Esophagus squamous epithelium (tissue), 5 donors: ENCODE data around the gene FDX1. TPM values are rescaled to one million over a fixed set of nuclear protein-coding genes. Genes with fewer than 3 reads are reported as not detected.

Experiments used
- DNase-seq: peaks from one replicate; lab custom pipeline; 2025; lab: John Stamatoyannopoulos, UW
- H3K27ac ChIP-seq, 4 donors: fragments of 200-600 bp; sonication (generic); one replicate each; pipeline ENCODE4 v1.5.1; 2016 to 2019; ENCODE audit warnings: mild to moderate bottlenecking in 1 of 4
- H3K27me3 ChIP-seq, 4 donors: fragments of 200-600 bp; sonication (generic); 1 replicate in 3 of 4; 2 replicates in 1 of 4; pipeline versions ENCODE4 v1.5.1 to v1.6.0; 2017 to 2021; ENCODE audit warnings: antibody characterized with exemption in 1 of 4
- H3K36me3 ChIP-seq, 3 donors: fragments of 200-600 bp; sonication (generic); one replicate each; pipeline ENCODE4 v1.5.1; 2016 to 2019
- H3K4me1 ChIP-seq, 3 donors: fragments of 200-600 bp; sonication (generic); one replicate each; pipeline ENCODE4 v1.5.1; 2017 to 2019
- H3K4me3 ChIP-seq, 4 donors: fragments of 200-600 bp; sonication (generic); 1 replicate in 3 of 4; 2 replicates in 1 of 4; pipeline ENCODE4 v1.5.1; 2016 to 2019; ENCODE audit warnings: mild to moderate bottlenecking in 2 of 4, moderate library complexity in 1 of 4
- H3K9me3 ChIP-seq, 3 donors: fragments of 200-600 bp; sonication (generic); one replicate each; pipeline ENCODE4 v1.5.1; 2016 to 2019
- CTCF ChIP-seq, 6 experiments: fragments of 450-650 bp in 4 of 6; fragments of 200-600 bp in 2 of 6; sonication (generic) in 2 of 6; IDR thresholded peaks; one replicate each; pipeline ENCODE4 v1.5.1; 2016 to 2019; ENCODE audit warnings: antibody characterized with exemption in 6 of 6, mild to moderate bottlenecking in 4 of 6, moderate library complexity in 4 of 6
- POLR2A ChIP-seq, 4 donors: fragments of 450-650 bp; IDR thresholded peaks; one replicate each; pipeline ENCODE4 v1.6.1; 2017; ENCODE audit warnings: antibody characterized with exemption in 4 of 4, mild to moderate bottlenecking in 4 of 4, moderate library complexity in 3 of 4
- WGBS, 2 donors: methylation state at CpG; one replicate each; pipeline ENCODE4 v1.1.5; 2018; 5-methylcytosine and 5-hydroxymethylcytosine counted together
- intact Hi-C: fragments of 100-400 bp; cut with DNase I; formaldehyde crosslinking; loops from one replicate; pipeline ENCODE4 v1.15.0; 2022
- total RNA-seq, 4 donors: library from RNA; depleted of rRNA; stranded (reverse); fragments of >200 nt; gene quantifications; one replicate each; pipeline ENCODE4 v1.1.0, GENCODE V29; 2016
- donor health status: DM: yes; HTN: yes; CAD: no.

The FDX1 gene
- total RNA-seq, 4 donors from 2014 or later = 13.7 to 22.2 (median 17.5) TPM

GRCh38 chr11:110470716-110471115 lies 41.0 kb downstream of the FDX1 start:
- no peak overlapping the region for H3K4me3 ChIP-seq
- no peaks in the 10 kb centered on the region for H3K27me3 ChIP-seq
- TF ChIP-seq POLR2A (IDR thresholded peaks at IDR 0.05) = no peak
- no peak for TF ChIP-seq CTCF (IDR thresholded peaks at IDR 0.05)
- no peaks in the 10 kb centered on the region for H3K9me3 ChIP-seq
- H3K27ac ChIP-seq = no peak overlapping the region
- intact Hi-C loops = no loop called here
- 77 to 88% methylated on average over 2 of the region's 2 CpGs for WGBS, 2 donors
- no peak for DNase-seq
- no peaks in the 10 kb centered on the region for H3K4me1 ChIP-seq
- H3K36me3 ChIP-seq = peaks cover 0 to 19% (median 0%) of the 10 kb centered on the region in 3 donors

- intact Hi-C loops = no loop called here
- no peaks in the 10 kb centered on the region for H3K27me3 ChIP-seq
- H3K36me3 ChIP-seq = peaks cover 0 to 19% (median 0%) of the 10 kb centered on the region in 3 donors
- no peak overlapping the region for H3K4me3 ChIP-seq
- no peaks in the 10 kb centered on the region for H3K9me3 ChIP-seq
- no peaks in the 10 kb centered on the region for H3K4me1 ChIP-seq
- DNase-seq = no peak
- H3K27ac ChIP-seq = no peak overlapping the region
- 67 to 76% methylated on average over 1 of the region's 1 CpG for WGBS, 2 donors
- TF ChIP-seq POLR2A (IDR thresholded peaks at IDR 0.05) (no peak), CTCF (IDR thresholded peaks at IDR 0.05) (no peak)
Observed at GRCh38 chr11:110471371-110471770, 41.6 kb downstream of the FDX1 start.

GRCh38 chr11:110472858-110473257 lies 43.1 kb downstream of the FDX1 start:
- H3K27me3 ChIP-seq = no peaks in the 10 kb centered on the region
- DNase-seq = no peak
- WGBS, 2 donors = 100% methylated on average over 1 of the region's 1 CpG
- H3K27ac ChIP-seq = no peak overlapping the region
- H3K4me1 ChIP-seq = no peaks in the 10 kb centered on the region
- H3K4me3 ChIP-seq = no peak overlapping the region
- peaks cover 0 to 9% (median 0%) of the 10 kb centered on the region in 3 donors for H3K36me3 ChIP-seq
- no peaks in the 10 kb centered on the region for H3K9me3 ChIP-seq
- TF ChIP-seq CTCF (IDR thresholded peaks at IDR 0.05) (no peak), POLR2A (IDR thresholded peaks at IDR 0.05) (no peak)
- intact Hi-C loops = no loop called here

GRCh38 chr11:110473706-110474105 lies 44.0 kb downstream of the FDX1 start:
- TF ChIP-seq POLR2A (IDR thresholded peaks at IDR 0.05) (no peak), CTCF (IDR thresholded peaks at IDR 0.05) (no peak)
- Histone ChIP-seq H3K4me1 (no peaks in the 10 kb centered on the region), H3K36me3 (peaks cover 0 to 3% (median 0%) of the 10 kb centered on the region in 3 donors), H3K27ac (no peak overlapping the region), H3K27me3 (no peaks in the 10 kb centered on the region), H3K9me3 (no peaks in the 10 kb centered on the region), H3K4me3 (no peak overlapping the region)
- DNase-seq = no peak
- intact Hi-C loops = no loop called here
- WGBS, 2 donors = 89 to 94% methylated on average over 6 to 7 of the region's 7 CpGs

GRCh38 chr11:110474578-110474977 lies 44.8 kb downstream of the FDX1 start:
- Histone ChIP-seq H3K4me1 (peaks cover 0 to 2% (median 0%) of the 10 kb centered on the region in 3 donors), H3K4me3 (no peak overlapping the region), H3K36me3 (peaks cover 0 to 3% (median 0%) of the 10 kb centered on the region in 3 donors), H3K9me3 (no peaks in the 10 kb centered on the region), H3K27ac (no peak overlapping the region), H3K27me3 (no peaks in the 10 kb centered on the region)
- intact Hi-C loops = no loop called here
- 95 to 96% methylated on average over 1 of the region's 1 CpG for WGBS, 2 donors
- no peak for TF ChIP-seq CTCF (IDR thresholded peaks at IDR 0.05)
- no peak for TF ChIP-seq POLR2A (IDR thresholded peaks at IDR 0.05)
- no peak for DNase-seq
